ENCODE data around the gene PIN4.
A peak's percentile ranks its signal among the peaks of the same experiment; 100 is the strongest.

PIN4 gene

DNA sequence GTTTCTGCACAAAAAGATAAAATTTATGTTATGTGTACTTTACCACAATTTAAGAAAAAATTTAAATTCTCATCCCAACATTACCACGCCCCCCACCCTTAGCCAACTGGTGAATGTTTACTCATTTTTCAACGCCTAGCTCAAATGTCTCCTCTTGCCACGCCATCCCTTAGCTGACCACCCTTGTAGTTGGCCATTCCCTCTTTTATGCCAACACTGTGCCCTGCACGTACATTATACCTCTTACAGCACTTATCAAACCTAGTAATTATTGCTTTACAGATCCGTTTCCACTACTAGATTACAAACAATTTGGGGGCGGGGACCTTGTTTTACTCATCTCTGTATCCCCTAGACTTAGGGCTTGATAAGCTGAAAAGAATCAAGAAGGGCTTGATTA, 56.6 kb downstream of the PIN4 start:
- TF ChIP-seq POLR2AphosphoS5 (IDR thresholded peaks at IDR 0.05; ENCODE audit: low read depth, low read length) (no peak), SIN3A (IDR thresholded peaks at IDR 0.05; ENCODE audit: borderline replicate concordance, insufficient read depth, low read length) (no peak), TAF1 (IDR thresholded peaks at IDR 0.05; ENCODE audit: borderline replicate concordance, insufficient read depth, low read length) (no peak), FOXP2 (optimal IDR thresholded peaks at IDR 0.05; ENCODE audit: borderline replicate concordance, extremely low read depth, extremely low read length, insufficient read depth) (no peak)

DNA sequence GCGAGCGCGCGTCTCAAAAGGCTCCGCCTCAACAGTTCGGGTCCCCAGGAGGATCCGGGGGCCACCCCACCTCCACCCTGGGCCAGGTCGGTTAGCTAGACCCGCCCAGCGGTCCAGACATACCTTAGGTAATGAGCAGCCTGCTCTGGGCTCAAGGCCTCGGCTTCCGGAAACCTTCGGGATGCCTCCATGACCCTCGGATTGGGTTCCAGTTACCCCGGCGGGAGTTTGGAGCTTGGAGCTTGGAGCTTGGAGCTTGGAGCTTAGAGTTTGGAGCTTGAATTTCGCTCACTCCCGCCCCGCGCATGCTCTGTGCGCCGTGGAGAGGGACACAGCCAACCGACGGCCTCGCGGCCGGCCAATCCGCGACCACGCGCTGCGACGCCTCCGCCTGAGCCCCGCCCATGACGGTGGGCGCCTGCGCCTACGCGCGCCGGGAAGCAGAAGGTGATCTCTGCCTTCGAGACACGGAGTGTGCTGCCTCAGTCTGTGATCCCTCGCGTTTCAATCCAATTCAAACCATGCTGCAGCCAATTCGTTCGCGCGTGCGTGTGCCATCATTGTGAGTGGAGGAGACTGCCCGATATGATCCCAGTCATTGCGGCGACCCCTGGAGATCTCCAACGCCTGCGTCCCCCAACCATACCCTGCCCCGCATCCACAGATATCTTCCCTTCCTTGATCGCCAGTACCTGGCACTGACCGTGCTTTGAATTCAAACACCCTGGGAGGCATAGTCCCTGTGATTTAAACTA, 57.3 kb downstream of the PIN4 start, which contains the start of gene ERCC6L:
TSS of gene ERCC6L (minus strand) at position 307 of the 755 bp plus-strand sequence. CDS start at position 191, 116 bp downstream.
- peak; percentile 74 for TF ChIP-seq FOXP2 (optimal IDR thresholded peaks at IDR 0.05; ENCODE audit: borderline replicate concordance, extremely low read depth, extremely low read length, insufficient read depth)
- TF ChIP-seq POLR2AphosphoS5 (IDR thresholded peaks at IDR 0.05; ENCODE audit: low read depth, low read length): peak; percentile 85
- TF ChIP-seq TAF1 (IDR thresholded peaks at IDR 0.05; ENCODE audit: borderline replicate concordance, insufficient read depth, low read length): peak; percentile 68; the same call in 1 of the 2 replicates
- no peak for TF ChIP-seq SIN3A (IDR thresholded peaks at IDR 0.05; ENCODE audit: borderline replicate concordance, insufficient read depth, low read length)
- TF ChIP-seq, protein P1, sequence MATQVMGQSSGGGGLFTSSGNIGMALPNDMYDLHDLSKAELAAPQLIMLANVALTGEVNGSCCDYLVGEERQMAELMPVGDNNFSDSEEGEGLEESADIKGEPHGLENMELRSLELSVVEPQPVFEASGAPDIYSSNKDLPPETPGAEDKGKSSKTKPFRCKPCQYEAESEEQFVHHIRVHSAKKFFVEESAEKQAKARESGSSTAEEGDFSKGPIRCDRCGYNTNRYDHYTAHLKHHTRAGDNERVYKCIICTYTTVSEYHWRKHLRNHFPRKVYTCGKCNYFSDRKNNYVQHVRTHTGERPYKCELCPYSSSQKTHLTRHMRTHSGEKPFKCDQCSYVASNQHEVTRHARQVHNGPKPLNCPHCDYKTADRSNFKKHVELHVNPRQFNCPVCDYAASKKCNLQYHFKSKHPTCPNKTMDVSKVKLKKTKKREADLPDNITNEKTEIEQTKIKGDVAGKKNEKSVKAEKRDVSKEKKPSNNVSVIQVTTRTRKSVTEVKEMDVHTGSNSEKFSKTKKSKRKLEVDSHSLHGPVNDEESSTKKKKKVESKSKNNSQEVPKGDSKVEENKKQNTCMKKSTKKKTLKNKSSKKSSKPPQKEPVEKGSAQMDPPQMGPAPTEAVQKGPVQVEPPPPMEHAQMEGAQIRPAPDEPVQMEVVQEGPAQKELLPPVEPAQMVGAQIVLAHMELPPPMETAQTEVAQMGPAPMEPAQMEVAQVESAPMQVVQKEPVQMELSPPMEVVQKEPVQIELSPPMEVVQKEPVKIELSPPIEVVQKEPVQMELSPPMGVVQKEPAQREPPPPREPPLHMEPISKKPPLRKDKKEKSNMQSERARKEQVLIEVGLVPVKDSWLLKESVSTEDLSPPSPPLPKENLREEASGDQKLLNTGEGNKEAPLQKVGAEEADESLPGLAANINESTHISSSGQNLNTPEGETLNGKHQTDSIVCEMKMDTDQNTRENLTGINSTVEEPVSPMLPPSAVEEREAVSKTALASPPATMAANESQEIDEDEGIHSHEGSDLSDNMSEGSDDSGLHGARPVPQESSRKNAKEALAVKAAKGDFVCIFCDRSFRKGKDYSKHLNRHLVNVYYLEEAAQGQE (IDR thresholded peaks at IDR 0.05; ENCODE audit: insufficient read depth in 1 of 2, low read depth in 2 of 2, low read length in 2 of 2): 0 out of 4 replicates have a peak, but pooled peaks of 1 of the 2 experiments have one; percentile 39

DNA sequence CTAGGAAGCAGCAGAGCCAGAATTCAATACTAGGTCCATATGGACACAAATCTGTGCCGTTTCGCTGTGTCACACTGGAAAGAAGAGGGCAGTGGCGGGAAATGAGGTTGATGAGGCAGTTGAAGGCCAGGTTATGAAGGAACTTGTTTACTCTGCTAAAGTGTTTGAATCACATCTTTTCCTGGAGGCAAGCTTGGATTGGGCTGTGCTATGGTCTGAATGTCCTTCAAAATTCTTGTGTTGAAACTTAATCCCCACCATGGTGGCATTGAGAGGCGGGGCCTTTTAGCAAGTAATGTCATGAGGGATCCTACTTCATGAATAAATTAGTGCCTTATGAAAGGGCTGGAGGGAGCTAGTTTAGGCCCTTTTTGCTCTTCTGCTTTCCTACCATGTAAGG, 59.4 kb downstream of the PIN4 start:
- TF ChIP-seq SIN3A (IDR thresholded peaks at IDR 0.05; ENCODE audit: borderline replicate concordance, insufficient read depth, low read length) (no peak), FOXP2 (optimal IDR thresholded peaks at IDR 0.05; ENCODE audit: borderline replicate concordance, extremely low read depth, extremely low read length, insufficient read depth) (no peak), POLR2AphosphoS5 (IDR thresholded peaks at IDR 0.05; ENCODE audit: low read depth, low read length) (no peak), TAF1 (IDR thresholded peaks at IDR 0.05; ENCODE audit: borderline replicate concordance, insufficient read depth, low read length) (no peak)
- TF ChIP-seq, protein P1 (IDR thresholded peaks at IDR 0.05; ENCODE audit: insufficient read depth in 1 of 2, low read depth in 2 of 2, low read length in 2 of 2): no peak

DNA sequence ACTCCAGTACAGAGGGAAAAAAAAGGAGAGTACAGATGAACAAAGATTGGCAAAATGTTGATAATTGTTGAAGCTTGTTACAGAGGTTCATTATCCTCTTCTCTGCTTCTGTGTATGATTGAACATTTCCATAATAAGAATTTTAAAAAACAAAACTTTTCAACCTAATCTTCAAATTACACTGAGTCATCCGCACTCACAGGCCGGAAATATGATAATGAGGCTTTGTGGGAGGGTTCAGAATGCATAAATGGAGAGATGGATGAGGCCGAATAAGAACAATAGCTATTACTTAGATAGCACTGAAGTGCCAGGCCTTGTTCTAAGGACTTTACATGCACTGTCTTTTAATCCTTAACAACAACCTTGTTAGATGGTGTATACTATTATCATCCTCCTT, 61.9 kb downstream of the PIN4 start:
- TF ChIP-seq TAF1 (IDR thresholded peaks at IDR 0.05; ENCODE audit: borderline replicate concordance, insufficient read depth, low read length): no peak
- no peak for TF ChIP-seq SIN3A (IDR thresholded peaks at IDR 0.05; ENCODE audit: borderline replicate concordance, insufficient read depth, low read length)
- TF ChIP-seq, protein P1 (IDR thresholded peaks at IDR 0.05; ENCODE audit: insufficient read depth in 1 of 2, low read depth in 2 of 2, low read length in 2 of 2): no peak

DNA sequence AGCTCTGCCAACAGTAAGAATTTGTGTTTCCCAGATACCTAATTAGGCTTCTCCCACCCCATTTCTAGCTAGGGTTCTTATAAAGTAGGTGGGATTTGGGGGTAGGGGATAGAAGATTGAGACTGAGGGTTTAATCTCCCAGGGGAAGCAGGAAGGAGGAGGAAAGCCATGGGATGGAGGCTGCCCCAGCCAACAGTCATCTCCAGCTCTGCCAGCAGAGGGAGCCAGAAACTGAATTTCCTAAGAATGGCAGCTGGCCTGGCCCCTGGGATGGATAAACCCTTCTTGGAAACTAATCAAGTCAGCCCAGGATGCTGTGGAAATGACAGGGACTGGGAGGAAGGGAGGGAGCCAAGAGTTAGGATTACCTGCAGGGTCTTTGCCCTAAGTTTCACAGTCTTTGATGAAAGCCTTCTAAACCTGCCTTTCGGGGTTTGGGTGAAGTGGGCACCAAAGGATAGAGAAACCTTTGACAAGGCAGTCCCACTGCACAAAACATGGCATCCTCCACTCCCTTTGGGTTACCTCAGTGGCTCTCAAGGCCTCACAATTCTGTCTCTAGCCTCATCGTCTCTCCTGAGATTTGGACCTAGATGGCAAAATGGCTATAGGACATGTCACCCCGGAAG, 64.0 kb downstream of the PIN4 start:
- TF ChIP-seq POLR2AphosphoS5 (IDR thresholded peaks at IDR 0.05; ENCODE audit: low read depth, low read length) (no peak), SIN3A (IDR thresholded peaks at IDR 0.05; ENCODE audit: borderline replicate concordance, insufficient read depth, low read length) (no peak), TAF1 (IDR thresholded peaks at IDR 0.05; ENCODE audit: borderline replicate concordance, insufficient read depth, low read length) (no peak), FOXP2 (optimal IDR thresholded peaks at IDR 0.05; ENCODE audit: borderline replicate concordance, extremely low read depth, extremely low read length, insufficient read depth) (no peak)
- TF ChIP-seq, protein P1 (IDR thresholded peaks at IDR 0.05; ENCODE audit: insufficient read depth in 1 of 2, low read depth in 2 of 2, low read length in 2 of 2): no peak
